ENCODE measurements around the gene RTN4R. TPM values are rescaled to one million over a fixed set of nuclear protein-coding genes. Genes with fewer than 3 reads are reported as not detected.

RTN4R gene
- total and polyA plus RNA-seq, 9 of the 15 experiments (the other 6 are each of a cell fraction or from before 2014, with no cell fraction given) = 0.04 to 2.8 (median 1.4) TPM; not detected in 3

DNA sequence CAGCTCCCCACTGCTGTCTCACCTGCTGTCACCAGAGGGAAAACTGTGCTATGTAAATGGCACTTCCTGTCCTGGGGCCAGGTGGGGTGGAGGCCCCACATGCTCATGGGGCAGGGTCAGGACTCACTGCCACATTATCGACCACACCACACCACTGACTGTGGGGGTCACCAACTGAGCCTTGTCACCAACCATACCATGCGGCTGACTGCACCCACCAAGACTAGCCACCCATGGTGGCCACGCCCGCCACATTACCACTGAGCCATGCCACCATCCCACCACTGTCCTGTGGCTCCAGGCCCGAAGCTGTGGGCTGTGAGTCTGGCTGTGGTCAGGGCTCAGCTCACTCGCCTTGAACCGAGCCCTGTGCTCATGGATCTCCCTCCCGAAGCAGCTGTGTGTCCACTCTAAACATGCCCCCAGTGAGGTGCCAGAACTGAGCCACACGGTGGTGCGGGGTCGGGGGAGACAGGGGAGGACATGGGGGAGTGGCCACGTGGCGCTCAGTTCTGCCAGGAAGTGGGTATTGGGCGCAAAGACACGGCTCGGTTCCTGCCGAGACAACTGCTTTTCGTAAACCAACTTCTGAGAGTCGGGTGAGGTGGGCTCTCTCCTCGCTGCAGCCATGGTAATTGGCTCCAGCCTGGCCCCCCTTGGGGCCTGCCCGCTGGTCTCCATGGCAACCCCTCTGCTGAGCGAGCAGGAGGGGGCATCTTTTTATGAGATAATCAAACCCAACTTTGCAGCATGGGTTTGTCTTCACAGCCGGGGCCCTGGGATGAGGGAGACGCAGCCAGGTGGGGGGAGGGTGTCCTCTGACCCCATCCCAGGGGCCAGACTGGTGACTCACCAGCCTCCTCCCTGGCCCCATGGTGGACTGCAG, 23.2 kb downstream of the RTN4R start (continued):
- TF ChIP-seq ZBTB2 (IDR thresholded peaks at IDR 0.05) (0 out of 2 replicates have a peak, but pooled peaks have one; percentile 32), VEZF1 (CRISPR knock-in tag; IDR thresholded peaks at IDR 0.05) (peak; percentile 36; the same call in 1 of the 2 replicates), KDM5B (IDR thresholded peaks at IDR 0.05; ENCODE audit: insufficient replicate concordance, low read depth, low read length) (peak; percentile 4), THAP7 (CRISPR knock-in tag; IDR thresholded peaks at IDR 0.05) (0 out of 2 replicates have a peak, but pooled peaks have one; percentile 42), ZBTB7A (IDR thresholded peaks at IDR 0.05; ENCODE audit: borderline replicate concordance, control insufficient read depth, low read depth, low read length) (peak; percentile 60; the same call in 1 of the 2 replicates), MBD2 (IDR thresholded peaks at IDR 0.05; ENCODE audit: borderline replicate concordance, low read depth) (no peak), ZBTB17 (CRISPR knock-in tag; IDR thresholded peaks at IDR 0.05) (peak; percentile 64; the same call in 1 of the 2 replicates), ZFPM2 (CRISPR knock-in tag; IDR thresholded peaks at IDR 0.05) (peak; percentile 53; the same call in 1 of the 2 replicates), CEBPB (tag; IDR thresholded peaks at IDR 0.05) (no peak), ZNF24 (IDR thresholded peaks at IDR 0.05) (no peak)
- TF ChIP-seq, protein P1, sequence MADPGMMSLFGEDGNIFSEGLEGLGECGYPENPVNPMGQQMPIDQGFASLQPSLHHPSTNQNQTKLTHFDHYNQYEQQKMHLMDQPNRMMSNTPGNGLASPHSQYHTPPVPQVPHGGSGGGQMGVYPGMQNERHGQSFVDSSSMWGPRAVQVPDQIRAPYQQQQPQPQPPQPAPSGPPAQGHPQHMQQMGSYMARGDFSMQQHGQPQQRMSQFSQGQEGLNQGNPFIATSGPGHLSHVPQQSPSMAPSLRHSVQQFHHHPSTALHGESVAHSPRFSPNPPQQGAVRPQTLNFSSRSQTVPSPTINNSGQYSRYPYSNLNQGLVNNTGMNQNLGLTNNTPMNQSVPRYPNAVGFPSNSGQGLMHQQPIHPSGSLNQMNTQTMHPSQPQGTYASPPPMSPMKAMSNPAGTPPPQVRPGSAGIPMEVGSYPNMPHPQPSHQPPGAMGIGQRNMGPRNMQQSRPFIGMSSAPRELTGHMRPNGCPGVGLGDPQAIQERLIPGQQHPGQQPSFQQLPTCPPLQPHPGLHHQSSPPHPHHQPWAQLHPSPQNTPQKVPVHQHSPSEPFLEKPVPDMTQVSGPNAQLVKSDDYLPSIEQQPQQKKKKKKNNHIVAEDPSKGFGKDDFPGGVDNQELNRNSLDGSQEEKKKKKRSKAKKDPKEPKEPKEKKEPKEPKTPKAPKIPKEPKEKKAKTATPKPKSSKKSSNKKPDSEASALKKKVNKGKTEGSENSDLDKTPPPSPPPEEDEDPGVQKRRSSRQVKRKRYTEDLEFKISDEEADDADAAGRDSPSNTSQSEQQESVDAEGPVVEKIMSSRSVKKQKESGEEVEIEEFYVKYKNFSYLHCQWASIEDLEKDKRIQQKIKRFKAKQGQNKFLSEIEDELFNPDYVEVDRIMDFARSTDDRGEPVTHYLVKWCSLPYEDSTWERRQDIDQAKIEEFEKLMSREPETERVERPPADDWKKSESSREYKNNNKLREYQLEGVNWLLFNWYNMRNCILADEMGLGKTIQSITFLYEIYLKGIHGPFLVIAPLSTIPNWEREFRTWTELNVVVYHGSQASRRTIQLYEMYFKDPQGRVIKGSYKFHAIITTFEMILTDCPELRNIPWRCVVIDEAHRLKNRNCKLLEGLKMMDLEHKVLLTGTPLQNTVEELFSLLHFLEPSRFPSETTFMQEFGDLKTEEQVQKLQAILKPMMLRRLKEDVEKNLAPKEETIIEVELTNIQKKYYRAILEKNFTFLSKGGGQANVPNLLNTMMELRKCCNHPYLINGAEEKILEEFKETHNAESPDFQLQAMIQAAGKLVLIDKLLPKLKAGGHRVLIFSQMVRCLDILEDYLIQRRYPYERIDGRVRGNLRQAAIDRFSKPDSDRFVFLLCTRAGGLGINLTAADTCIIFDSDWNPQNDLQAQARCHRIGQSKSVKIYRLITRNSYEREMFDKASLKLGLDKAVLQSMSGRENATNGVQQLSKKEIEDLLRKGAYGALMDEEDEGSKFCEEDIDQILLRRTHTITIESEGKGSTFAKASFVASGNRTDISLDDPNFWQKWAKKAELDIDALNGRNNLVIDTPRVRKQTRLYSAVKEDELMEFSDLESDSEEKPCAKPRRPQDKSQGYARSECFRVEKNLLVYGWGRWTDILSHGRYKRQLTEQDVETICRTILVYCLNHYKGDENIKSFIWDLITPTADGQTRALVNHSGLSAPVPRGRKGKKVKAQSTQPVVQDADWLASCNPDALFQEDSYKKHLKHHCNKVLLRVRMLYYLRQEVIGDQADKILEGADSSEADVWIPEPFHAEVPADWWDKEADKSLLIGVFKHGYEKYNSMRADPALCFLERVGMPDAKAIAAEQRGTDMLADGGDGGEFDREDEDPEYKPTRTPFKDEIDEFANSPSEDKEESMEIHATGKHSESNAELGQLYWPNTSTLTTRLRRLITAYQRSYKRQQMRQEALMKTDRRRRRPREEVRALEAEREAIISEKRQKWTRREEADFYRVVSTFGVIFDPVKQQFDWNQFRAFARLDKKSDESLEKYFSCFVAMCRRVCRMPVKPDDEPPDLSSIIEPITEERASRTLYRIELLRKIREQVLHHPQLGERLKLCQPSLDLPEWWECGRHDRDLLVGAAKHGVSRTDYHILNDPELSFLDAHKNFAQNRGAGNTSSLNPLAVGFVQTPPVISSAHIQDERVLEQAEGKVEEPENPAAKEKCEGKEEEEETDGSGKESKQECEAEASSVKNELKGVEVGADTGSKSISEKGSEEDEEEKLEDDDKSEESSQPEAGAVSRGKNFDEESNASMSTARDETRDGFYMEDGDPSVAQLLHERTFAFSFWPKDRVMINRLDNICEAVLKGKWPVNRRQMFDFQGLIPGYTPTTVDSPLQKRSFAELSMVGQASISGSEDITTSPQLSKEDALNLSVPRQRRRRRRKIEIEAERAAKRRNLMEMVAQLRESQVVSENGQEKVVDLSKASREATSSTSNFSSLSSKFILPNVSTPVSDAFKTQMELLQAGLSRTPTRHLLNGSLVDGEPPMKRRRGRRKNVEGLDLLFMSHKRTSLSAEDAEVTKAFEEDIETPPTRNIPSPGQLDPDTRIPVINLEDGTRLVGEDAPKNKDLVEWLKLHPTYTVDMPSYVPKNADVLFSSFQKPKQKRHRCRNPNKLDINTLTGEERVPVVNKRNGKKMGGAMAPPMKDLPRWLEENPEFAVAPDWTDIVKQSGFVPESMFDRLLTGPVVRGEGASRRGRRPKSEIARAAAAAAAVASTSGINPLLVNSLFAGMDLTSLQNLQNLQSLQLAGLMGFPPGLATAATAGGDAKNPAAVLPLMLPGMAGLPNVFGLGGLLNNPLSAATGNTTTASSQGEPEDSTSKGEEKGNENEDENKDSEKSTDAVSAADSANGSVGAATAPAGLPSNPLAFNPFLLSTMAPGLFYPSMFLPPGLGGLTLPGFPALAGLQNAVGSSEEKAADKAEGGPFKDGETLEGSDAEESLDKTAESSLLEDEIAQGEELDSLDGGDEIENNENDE (IDR thresholded peaks at IDR 0.05; ENCODE audit: low read depth, low read length) = peak; percentile 55

All from K562 (cell line).